HG03108 (cell line): ENCODE measurements around the gene ENO4.

Experiments
- ATAC-seq: cut with Tn5 transposase; IDR thresholded peaks from one replicate; pipeline ENCODE4 v1.9.1; 2021; ENCODE audit warnings: moderate library complexity; ENCODE audit not compliant: unreplicated experiment

Gene ENO4

GRCh38 chr10:116828116-116828515, 21.2 kb upstream of the ENO4 start:
- ATAC-seq, result no peak

DNA sequence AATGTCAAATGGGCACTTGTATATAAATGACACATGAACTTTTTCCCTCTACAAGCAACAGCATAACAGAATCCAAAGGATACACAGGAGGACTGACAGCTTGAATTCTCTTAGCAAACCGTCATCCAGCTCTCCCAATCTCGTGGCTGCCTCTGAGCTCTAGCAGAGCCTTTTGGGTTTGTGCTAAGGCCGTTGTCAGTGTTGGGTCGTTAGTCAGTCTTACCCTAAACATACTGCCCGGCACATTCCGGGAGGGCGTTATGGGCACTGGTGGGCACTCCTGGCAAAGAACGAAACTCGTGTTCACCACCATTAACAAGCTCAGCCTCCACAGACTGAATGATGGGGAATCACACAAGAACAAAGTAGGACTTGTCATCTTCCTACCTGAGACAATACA, 19.6 kb upstream of the ENO4 start:
- no peak for ATAC-seq

DNA sequence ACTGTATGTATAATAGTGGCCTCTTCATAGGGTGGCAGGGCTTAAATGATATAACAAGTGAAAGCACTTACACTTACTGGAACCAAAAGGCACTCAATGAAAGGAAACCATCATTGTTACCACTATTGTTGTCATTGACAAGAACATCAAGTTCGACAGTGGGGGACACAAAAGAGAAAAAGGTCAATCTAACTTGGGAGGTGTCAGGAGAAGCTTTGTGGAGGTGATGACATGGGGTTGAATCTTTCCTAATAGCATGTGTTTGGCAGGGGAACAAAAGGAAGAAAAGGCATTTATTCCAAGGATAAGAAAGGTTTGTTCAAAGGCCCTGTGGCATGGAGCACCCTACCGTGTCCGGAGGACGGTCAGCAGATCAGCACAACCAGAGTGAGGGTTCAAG, 18.2 kb upstream of the ENO4 start:
- no peak for ATAC-seq

- ATAC-seq, result no peak
These were observed 17.5 kb upstream of the ENO4 start for GRCh38 chr10:116831790-116832189.

DNA sequence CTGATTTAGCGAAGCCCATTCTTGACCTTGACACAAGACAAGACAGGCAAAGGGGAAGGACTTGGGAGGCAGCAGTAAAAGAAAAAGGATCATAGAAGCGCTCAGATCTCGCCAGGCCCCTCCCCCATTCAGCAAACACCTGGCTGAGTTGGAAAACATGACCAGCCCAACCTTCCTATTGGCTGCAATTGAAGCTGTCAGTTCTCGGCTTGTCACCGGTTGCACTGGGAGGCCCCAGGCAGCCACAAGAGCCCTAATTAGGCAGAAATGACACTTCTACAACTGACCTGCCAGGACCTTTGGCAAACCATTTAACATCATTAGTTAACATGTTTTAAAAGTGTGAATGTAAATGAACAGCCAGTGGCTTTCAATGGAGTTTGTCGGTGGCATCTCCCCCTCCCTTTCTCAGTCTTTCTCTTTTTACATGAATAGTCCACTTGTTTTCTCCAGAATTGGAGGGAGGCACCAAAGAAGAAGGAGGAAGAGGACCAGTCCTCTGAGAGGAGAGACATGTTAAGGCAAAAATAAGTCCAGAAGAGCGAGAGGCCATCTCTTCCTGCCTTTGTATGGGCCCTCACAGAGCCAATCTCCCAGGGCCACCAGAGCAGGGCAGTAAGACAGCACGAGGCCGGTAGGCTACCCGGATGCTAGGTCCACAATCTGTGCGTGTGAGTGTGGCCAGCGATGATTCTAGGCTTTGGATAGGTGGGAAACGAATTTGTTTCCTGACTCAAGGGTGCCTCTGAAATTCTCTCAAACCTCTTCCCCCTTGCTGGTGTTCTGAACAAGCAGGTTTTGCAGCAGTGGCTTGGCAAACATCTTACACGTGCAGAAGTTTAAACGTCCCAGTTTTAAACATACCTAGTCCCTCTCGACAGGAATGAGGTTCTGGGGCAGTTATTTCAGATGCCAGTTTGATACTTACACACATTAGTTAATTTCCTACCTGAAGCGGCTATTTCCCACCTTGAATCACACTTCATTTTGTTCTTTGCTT, 15.0 kb upstream of the ENO4 start:
- ATAC-seq, result no peak

DNA sequence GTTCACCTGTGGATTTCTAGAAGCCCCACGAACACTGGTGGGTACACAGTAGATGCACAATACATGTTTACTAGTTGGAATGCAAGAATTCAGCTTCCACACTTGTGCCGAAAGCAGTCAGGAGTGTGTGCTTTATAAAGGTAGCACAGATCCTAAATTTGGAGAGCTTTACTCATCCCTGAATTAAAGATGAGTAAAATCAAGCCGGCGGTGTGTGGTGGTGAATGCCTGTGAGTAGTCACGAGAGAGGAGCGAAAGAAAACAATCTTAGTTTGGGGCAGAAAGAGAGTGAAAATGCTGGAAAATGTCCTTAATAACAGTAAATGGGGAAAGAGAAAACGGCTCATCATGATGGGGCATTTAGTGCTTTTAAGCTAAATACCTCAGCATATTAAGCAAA, 13.6 kb upstream of the ENO4 start:
- no peak for ATAC-seq

DNA sequence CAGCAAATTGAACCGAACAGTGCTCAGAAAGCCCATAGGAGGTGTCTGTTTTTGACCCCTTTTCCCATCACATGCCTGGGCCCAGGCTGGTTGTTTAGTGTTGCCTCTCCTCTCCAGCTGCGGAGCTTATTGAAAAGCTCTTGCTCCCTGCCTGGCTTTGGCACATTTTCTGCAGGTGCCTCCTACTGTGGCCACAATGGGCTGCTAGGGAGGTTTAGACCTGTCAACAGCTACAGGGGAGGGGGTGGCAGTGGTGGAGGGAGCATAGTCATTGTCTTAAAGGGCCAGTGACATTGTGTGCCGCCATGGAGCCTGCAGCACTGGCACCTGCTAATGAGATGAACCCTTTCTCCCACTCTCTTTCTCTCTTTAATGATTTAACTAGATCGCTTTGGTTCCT, 13.2 kb upstream of the ENO4 start:
- no peak for ATAC-seq

GRCh38 chr10:116836902-116837523, 12.3 kb upstream of the ENO4 start:
- no peak for ATAC-seq

GRCh38 chr10:116838143-116838725, 11.1 kb upstream of the ENO4 start:
- peak; percentile 69 for ATAC-seq

DNA sequence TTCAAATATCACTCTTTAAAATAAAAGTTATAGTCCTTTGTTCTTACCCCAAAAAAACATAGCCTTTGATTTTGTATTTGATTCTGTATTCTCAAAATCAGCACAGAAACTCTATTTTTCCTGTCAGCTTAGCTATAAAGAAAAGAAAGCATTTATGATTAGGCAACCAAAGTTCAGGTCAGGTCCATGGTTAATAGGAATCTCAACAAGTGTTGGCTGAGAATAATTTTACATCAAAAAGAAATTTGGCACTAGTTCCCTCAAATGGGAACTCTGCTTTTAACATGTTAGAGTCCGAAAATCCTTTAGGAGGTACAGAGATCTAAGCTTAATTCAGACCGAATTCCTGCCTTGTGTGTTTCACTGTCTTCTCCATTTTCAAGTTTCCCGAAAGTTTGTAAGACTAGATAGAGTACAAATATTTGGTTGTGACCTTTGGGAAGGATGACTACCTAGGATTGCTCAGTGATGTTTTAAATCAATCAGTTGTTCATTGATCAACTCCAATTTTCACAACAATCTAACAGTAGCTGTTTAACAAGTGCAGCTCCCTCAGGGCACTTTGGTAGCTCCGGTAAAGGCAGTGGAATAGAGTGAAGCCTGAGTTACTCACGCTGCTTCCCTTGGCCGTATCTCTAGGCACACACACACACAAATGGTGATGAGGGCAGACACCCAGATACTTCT, 8.8 kb upstream of the ENO4 start:
- ATAC-seq, result no peak

GRCh38 chr10:116845823-116846222, 3.5 kb upstream of the ENO4 start:
- ATAC-seq, result no peak

- ATAC-seq, result peak; percentile 70
These were observed 1.0 kb upstream of the ENO4 start for GRCh38 chr10:116848032-116848943.

DNA sequence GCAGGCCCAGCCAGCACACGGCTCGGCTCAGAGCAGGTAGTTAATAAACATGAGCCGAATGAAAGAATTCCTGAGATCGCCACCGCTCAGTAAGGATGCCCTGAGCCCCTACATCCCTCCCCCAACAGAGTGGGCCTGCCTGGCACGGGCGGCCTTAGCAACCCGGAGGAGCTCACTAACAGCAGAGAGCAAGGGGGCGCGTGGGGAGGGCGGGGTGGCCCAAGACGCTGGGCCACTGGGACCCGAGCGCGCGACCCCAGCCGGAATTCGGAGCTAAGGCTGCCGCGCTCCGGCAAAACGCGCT, 403 bp upstream of the ENO4 start:
- ATAC-seq, result no peak

- no peak for ATAC-seq
These were observed 836 bp downstream of the ENO4 start for GRCh38 chr10:116850058-116850611.

DNA sequence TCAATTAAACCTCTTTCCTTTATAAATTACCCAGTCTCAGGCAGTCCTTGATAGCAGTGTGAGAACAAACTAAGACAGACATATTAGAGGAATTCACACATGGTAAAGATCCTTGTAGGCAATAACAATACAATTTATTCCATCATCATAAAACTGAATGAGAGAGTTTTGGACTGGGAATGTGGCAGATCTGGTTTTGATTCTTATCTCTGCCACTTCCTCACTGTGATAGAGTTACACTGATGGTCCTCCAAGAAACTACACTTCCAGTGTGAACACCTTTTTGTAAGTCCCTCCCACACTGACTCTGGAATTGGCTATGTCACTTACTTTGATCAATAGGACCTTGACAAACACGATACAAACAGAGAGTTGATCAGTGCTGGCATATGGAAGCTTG, 2.9 kb downstream of the ENO4 start:
- no peak for ATAC-seq

DNA sequence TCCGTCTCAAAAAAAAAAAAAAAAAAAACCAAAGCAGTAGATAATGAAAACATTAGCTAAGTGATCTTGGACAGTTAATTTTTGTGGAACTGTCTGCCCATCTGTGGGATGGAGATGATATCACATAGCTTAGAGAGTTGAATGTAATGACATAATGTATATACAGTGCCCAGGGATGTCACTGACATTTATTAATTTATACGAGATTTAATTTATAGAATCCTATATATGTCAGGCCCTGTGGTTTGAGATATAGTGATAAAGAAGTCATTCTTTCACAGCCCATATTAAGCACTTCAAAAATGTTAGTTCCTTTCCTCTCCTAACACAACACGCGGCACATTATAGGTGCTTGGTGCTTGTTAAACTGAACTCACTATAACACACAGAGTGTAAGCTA, 4.0 kb downstream of the ENO4 start:
- ATAC-seq, result no peak

- ATAC-seq, result no peak
These were observed 4.4 kb downstream of the ENO4 start for GRCh38 chr10:116853701-116854100.

DNA sequence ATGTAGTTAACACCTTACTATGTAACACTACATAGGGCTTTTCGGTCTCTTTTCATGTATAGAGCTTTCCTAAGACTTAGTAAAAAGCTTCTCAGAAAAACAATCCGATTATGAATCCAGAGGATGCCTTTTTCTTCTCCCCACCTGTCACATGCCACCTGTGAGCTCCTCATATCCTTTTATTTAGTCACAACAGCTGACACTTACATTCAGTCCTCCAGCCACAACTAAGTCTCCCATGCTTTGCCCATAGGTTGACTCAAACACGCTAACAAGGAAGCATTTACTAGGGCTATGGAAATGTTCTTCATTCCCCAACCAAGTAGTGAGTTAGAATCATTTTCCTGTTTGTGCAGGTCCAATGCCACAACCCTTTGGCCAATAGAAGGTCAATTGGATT, 7.9 kb downstream of the ENO4 start:
- ATAC-seq, result no peak

DNA sequence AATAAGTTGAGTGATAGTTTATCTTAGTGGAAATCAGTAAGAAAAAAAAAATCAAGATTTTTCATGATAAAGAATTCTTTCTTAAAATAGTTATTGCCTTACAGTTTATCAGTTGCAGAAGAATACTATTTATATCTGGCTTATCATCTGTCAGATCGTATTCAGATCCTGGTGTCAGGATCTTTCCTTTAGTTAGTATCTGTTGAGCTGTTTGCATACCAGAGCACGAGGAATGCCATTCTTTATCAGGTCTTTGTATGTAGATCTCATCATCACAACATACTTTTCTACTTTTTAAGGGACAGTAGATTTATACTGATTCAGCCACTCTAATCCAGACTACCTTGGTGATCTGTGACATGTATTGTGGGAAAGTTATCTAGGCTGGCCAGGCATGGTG, 12.5 kb downstream of the ENO4 start:
- no peak for ATAC-seq

DNA sequence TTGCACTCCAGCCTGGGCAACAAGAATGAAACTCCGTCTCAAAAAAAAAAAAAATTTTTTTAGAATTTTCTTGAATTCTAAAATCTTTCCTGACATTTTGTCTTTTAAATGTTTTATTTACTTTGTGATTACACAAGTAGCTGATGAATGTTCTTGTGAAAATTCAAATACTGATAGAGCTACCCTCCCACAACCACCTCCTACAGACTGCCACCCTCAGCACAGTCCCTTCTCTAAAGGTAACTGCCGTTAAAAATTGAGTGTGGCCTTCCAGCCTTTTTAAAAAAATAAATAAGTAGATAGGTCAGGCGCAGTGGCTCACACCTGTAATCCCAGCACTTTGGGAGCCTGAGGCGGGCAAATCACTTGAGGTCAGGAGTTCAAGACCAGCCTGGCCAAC, 15.1 kb downstream of the ENO4 start:
- no peak for ATAC-seq
